HFFc6 (cell line): ENCODE measurements around the gene GNB1. TPM values are rescaled to one million over a fixed set of nuclear protein-coding genes. Genes with fewer than 3 reads are reported as not detected.
A peak's percentile ranks its signal among the peaks of the same experiment; 100 is the strongest.

Experiments
- DNase-seq: peaks from one replicate; pipeline ENCODE4 v3.0.0-alpha.2; 2018
- H3K27ac Mint-ChIP-seq: 2 replicates; pipeline ENCODE4 v1.8.0; 2020; ENCODE audit warnings: mild to moderate bottlenecking, mixed read lengths
- H3K27me3 Mint-ChIP-seq: 2 replicates; pipeline ENCODE4 v1.8.0; 2021; ENCODE audit warnings: mild to moderate bottlenecking, moderate library complexity, mixed read lengths; ENCODE audit not compliant: insufficient read depth
- H3K36me3 Mint-ChIP-seq: 2 replicates; pipeline ENCODE4 v1.8.0; 2021; ENCODE audit warnings: low read depth, mixed read lengths
- H3K4me1 Mint-ChIP-seq: 2 replicates; pipeline ENCODE4 v1.8.0; 2020; ENCODE audit warnings: low read depth, mixed read lengths
- H3K4me3 Mint-ChIP-seq: 2 replicates; pipeline ENCODE4 v1.8.0; 2020; ENCODE audit warnings: mild to moderate bottlenecking, moderate library complexity, mixed read lengths
- H3K9me3 Mint-ChIP-seq: 2 replicates; pipeline ENCODE4 v1.8.0; 2020; ENCODE audit warnings: mild to moderate bottlenecking, mixed read lengths
- CTCF ChIP-seq: fragments of 200-600 bp; sonication (generic); IDR thresholded peaks from 2 replicates; pipeline ENCODE4 v1.5.0; 2021; ENCODE audit warnings: antibody characterized with exemption, mild to moderate bottlenecking
- total RNA-seq, 6 experiments: library from RNA; stranded (reverse); fragmentation: NEBNext Ultra II Directional; extraction: Animal tissue kit (Norgen Biotek cat#: 25700); gene quantifications; 2 replicates in 1 of 6; 3 replicates in 5 of 6; pipeline ENCODE4 v1.2.3, GENCODE V29; 2021

GNB1 gene
- total RNA-seq, 6 experiments from 2014 or later: 502 to 618 (median 574) TPM

GRCh38 chr1:1780598-1781525, 110.0 kb downstream of the GNB1 start:
- Mint-ChIP-seq H3K27ac (peak overlapping the region; percentile 69), H3K4me1 (peaks cover 57% of the 10 kb centered on the region), H3K27me3 (peaks cover 24% of the 10 kb centered on the region), H3K9me3 (no peaks in the 10 kb centered on the region), H3K4me3 (peak overlapping the region; percentile 77; the same call in 1 of the 2 replicates), H3K36me3 (peaks cover 5% of the 10 kb centered on the region; the same call in 1 of the 2 replicates)
- DNase-seq: no peak
- no peak for TF ChIP-seq CTCF

DNA sequence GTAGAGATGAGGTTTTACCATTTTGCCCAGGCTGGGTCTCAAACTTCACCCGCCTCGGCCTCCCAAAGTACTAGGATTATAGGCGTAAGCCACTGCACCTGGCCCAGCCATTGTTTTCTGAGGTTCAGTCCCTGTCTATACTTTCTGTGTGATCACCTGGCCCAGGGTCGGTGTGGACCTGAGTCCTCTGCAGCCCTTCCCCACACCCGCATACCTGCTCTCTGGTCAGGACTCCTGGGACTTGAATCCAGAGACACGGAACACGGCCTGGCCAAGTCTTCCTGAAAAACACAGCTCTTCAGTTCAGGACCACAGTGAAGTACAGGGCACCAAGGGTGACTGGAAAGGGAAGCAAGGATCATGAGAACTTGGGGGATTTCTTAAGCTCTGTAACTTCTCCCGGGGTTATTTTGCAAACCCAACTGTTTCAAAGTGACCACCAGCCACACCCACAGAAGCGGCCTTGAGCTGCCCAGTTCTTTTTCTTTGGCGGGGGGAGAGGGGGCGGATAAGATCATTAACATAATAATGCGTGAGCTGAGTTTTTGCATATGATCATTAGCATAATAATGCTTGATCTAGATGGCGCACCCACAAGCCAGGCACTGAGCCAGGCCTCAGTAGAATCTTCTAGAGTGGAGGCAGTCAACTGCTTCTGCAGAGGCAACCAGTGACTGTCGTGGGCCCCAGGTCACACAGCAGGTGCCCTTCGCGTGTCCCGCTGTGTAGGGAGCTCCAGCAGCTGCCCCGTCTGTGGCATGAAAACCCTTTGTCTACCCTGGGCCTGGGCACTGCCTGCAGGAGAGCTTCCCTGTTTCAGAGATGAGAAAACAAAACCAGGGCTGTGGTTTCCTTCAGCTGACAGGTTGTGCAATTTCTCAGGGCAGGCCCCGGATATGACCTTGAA, 110.9 kb downstream of the GNB1 start:
- TF ChIP-seq CTCF: no peak
- no peaks in the 10 kb centered on the region for H3K9me3 Mint-ChIP-seq
- peaks cover 24% of the 10 kb centered on the region for H3K27me3 Mint-ChIP-seq
- peak overlapping the region; percentile 69 for H3K27ac Mint-ChIP-seq
- peak overlapping the region; percentile 77 for H3K4me3 Mint-ChIP-seq
- peaks cover 65% of the 10 kb centered on the region for H3K4me1 Mint-ChIP-seq
- DNase-seq: no peak
- H3K36me3 Mint-ChIP-seq: peaks cover 6% of the 10 kb centered on the region; the same call in 1 of the 2 replicates

- no peak for DNase-seq
- peak overlapping the region; percentile 77 for H3K4me3 Mint-ChIP-seq
- TF ChIP-seq CTCF: no peak
- peaks cover 6% of the 10 kb centered on the region; the same call in 1 of the 2 replicates for H3K36me3 Mint-ChIP-seq
- H3K9me3 Mint-ChIP-seq: no peaks in the 10 kb centered on the region
- peaks cover 24% of the 10 kb centered on the region for H3K27me3 Mint-ChIP-seq
- H3K27ac Mint-ChIP-seq: peak overlapping the region; percentile 69
- peaks cover 60% of the 10 kb centered on the region for H3K4me1 Mint-ChIP-seq
These were observed 111.6 kb downstream of the GNB1 start for GRCh38 chr1:1779320-1779675.

- DNase-seq: no peak
- Mint-ChIP-seq H3K9me3 (no peaks in the 10 kb centered on the region), H3K4me3 (peak overlapping the region; percentile 77; the same call in 1 of the 2 replicates), H3K4me1 (peaks cover 60% of the 10 kb centered on the region), H3K27ac (peak overlapping the region; percentile 69; the same call in 1 of the 2 replicates), H3K36me3 (peaks cover 6% of the 10 kb centered on the region; the same call in 1 of the 2 replicates), H3K27me3 (peaks cover 24% of the 10 kb centered on the region)
- peak; percentile 44 for TF ChIP-seq CTCF
These were observed 112.1 kb downstream of the GNB1 start for GRCh38 chr1:1778663-1779319.
